Renal cortex interstitium (tissue), 11 donors: Measurements from ENCODE around the gene CDH23. TPM values are rescaled to one million over a fixed set of nuclear protein-coding genes. Genes with fewer than 3 reads are reported as not detected.

Source experiments
- DNase-seq, 11 donors: peaks; one replicate each; pipeline ENCODE4 v3.0.0-alpha.2; 2013; ENCODE audit warnings: low read depth in 9 of 11, low spot score in 4 of 11; ENCODE audit errors: extremely low read depth in 1 of 11
- polyA plus RNA-seq, 3 donors: library from polyadenylated mRNA; unstranded; fragments of 120-200 nt; gene quantifications; one replicate each; pipeline ENCODE4 v1.2.1, GENCODE V29; 2013; ENCODE audit not compliant: insufficient read length in 3 of 3

The CDH23 gene
- polyA plus RNA-seq, 3 donors = 0.78 to 2.1 (median 1.0) TPM

DNA sequence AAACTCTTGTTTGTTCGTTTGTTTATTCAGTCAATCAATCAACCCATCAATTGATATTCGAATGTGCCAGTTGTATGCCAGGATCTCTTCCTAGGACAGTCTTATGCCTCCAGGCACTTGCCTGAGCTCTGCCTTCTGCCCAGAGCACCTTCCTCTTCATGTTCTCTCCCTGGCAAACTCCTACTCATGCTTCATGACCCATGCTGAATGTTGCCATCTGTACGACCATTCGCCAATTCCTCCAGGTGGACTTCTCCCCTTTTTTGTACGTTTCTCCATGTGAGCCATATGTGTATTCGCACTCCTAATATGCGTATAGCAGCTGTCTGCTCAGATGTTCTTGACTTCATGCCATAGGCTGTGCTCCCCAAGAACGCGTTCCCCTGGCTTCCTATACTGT, 180.1 kb downstream of the CDH23 start:
- no peak for DNase-seq

- DNase-seq = no peak
Measured at GRCh38 chr10:71577345-71577744, 180.6 kb downstream of the CDH23 start.

- DNase-seq = no peak
Measured at GRCh38 chr10:71578069-71578468, 181.3 kb downstream of the CDH23 start.

DNA sequence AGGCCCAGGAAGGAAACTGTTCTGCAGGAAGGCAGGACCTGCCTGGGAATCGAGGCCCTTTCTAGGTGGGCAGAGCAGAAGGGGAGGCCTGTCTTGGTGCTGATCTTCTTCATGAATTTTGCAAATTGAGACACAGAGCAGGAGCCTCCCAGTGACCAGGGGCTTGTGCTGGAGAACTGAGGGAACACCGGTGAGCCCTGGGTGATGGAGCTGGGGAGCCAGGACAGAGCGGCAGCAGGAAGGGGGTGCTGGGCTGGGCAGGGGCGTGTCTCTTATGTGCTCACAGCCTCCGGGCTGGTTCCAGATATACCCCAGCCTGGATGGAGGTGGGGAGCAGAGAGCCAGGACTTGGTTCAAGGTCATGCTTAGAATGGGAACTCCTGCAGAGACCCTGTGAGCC, 182.9 kb downstream of the CDH23 start:
- no peak for DNase-seq

GRCh38 chr10:71580415-71580814, 183.7 kb downstream of the CDH23 start:
- no peak for DNase-seq

DNA sequence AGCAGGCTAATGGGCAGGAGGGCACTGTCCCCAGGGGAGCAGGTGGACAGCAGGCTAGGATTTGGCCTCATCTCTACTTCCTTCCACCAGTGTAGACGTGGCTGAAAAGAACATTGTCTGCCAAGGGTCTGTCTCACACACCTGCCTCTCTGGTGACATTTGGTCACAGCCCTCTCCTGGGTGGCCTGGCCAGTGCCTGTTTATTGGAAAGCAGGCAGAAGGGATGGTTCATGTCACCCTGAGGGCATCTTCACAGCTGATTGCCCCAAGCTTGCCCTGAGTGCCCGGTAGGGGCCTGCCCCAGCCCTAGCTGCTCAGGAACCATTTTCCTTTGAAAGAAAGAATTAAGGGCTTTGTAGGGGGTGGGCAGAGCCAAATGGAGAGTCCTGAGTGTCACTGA, 184.2 kb downstream of the CDH23 start:
- no peak for DNase-seq

GRCh38 chr10:71581376-71581775, 184.7 kb downstream of the CDH23 start:
- DNase-seq = no peak

DNA sequence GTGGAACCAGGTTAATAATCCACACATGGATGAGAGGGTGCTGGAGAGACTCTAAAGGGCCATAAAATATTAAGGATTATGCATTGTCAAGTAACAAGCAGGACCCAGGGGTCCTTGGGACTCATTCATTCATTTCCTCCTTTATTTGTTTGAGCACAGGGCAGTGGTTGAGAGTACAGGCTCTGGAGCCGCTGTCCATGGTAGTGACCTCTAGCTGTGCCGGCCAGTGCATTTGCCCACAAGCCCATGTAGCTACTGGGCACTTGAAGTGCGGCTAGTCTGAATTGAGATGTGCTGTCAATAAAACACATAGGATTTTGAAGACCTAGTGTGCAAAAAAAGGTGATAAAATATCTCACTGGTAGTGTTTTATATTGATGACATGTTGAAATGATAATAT, 185.3 kb downstream of the CDH23 start:
- DNase-seq = peak in 4 of 11 donors; percentile 37 to 62 (median 40)

GRCh38 chr10:71582506-71583475, 186.1 kb downstream of the CDH23 start:
- DNase-seq = no peak

DNA sequence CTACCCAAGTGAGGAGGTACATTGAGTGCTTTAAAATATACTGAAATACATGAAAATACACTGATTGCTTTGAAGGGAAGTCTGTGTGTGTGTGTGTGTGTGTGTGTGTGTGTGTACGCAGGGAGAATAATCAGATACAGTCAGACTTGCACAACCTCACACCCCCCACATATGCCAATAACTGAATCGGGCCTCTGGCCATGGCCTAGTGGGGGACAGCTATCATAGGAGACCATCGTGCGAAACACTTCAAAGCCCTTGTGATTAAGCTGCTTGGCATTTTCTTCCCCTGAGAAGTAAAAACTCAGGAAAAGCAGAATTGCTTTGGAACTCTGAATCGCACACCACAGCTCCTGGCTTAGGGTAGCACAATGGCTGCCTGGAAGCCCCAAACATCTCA, 187.7 kb downstream of the CDH23 start:
- DNase-seq = no peak

DNA sequence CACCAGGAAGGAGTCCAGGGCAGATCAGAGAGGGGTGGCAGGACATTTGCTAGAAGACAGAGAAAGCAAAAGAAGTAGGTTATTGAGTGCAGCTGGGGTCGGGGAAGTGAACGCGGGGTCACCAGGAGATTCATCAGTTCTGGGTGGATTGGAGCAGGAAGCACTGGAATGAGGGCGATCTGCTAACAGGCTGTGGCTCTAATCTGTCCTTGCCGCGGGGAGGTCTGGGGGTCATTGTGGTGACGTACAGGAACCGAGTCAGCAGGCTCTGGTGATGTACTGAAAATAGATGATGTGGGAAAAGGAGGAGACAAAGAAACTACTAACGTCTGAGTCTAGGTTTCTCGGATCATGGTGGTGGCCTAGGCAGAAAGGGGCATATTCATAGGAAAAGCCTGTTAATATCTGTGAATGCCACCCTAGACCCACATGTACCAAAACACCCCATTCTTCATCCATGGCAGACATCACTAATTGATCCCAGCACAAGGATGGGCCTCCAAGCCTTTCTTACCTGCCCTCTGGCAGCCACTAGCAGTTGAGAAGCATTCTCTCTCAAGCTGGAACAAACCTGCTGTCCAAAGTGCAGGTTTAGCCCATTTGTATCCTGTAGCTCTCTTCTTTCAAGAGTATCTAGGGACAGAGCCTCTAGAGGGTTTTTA, 188.3 kb downstream of the CDH23 start:
- no peak for DNase-seq

DNA sequence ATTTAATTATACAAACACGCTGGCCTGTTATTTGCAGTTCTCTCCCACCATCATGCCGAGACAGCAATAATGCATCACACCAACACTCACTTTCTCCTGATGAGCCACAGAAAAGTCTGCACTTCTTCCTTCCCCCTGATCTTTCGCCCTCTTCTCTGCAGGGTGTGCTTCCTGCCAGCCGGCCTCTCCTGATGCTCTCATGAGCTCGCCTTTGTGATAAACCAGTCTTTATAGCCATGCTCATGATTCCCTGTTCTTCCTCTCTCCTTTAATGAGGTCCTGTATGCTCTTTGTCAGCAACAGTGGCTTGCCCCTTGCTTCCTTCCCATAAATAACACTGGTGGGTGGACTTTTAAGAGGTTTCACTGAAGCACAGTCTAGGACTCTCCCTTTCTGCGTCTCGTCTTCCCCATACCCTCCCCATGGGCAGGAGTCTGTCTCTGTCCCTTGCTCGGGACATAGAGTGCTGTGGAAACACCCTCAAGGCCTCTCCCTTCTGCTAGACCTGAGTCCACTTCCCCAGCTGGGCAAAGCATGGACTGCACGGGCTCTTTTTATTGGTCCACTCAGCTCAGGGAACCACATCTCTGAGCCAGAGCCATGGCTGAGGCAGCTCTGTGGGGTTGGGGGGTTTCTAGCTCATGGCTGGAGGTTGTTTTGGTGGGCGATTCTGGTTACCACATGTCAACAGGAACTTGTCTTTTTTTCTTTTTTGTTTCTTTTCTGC, 189.0 kb downstream of the CDH23 start:
- DNase-seq = no peak

DNA sequence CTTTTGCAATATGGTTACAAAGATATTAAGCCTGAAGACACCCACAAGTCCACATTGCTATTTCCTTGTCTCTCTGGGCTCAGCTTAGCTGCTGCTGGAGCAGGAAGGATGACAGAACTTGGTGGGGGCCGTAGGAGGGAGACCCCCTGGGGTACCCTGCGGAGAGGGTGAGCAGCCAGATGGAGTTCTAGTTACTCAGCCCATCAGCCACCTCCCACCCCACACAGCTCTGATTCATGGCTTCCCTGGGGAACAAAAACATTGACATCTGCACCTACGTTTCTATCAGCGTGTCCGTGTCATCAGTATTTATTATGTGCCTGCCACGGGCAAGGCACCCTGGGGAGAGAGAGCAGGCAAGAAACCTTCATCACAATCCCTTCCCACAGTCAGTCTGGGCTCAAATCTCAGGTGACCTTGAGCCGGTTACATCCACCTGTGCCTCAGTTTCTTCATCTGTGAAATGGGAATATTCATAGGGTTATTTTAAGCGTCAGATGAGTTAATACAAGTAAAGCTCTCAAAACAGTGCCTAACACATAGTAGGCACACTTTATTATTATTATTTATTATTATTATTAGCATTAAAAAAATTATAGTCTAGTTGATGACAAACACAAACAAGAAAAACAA, 191.3 kb downstream of the CDH23 start:
- DNase-seq = no peak

GRCh38 chr10:71588685-71589084, 192.0 kb downstream of the CDH23 start:
- DNase-seq = no peak

DNA sequence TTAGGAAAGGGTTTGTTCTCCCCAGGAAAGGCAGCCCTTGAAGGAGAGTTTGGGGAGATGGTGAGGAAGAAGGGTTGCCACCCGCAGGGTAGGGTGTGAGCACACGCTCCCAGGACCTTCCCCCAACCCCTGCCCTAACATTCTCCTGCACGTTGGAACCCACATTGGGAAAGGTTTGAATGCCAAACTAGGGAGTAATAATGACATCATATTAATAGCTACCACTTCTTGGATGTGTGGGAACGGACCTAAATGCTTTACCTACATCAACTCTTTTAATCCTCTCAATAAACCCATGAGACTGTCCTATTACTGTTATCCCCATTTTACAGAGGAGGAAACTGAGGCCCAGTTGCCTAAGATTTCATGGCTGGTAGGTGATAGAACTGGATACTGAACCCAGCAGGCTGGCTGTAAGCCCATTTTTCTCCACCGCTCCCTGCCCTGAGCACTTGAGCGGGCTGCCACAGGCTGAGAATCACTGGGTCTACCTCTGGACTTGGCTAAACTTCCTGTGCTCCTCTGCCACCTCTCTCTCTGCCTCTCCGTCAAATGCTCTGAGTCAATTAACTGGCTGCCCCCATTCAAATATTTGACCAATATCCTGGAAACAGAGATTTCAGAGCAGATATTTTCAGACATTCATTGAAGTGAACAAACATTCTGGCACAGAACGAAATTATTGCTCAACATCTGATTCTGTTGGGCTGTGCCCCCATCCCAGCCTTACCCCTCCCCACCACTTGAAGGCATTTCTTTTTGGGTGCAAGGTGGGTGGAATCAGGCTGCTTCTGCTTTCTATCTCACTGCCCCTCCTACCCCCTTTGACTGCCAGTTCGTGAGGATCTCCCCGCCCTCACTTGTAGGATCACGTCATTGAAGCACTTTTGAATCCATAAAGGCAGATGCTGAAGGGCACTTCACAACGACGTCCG, 193.2 kb downstream of the CDH23 start:
- no peak for DNase-seq

GRCh38 chr10:71590781-71591350, 194.1 kb downstream of the CDH23 start:
- DNase-seq = no peak

- DNase-seq = no peak
Measured at GRCh38 chr10:71594934-71595571, 198.3 kb downstream of the CDH23 start.
